GM21529 (cell line): ENCODE data around the gene MT1G.
A peak's percentile ranks its signal among the peaks of the same experiment; 100 is the strongest.
"Not testable (repeated sequence)": the region's sequence is repeated elsewhere in the genome, so short reads cannot be mapped to it uniquely, and the experiment has no call there.

Experiments used
- ATAC-seq: cut with Tn5 transposase; IDR thresholded peaks from one replicate; pipeline ENCODE4 v1.9.1; 2021; ENCODE audit not compliant: unreplicated experiment

MT1G gene

GRCh38 chr16:56665286-56666261 is 2.3 kb downstream of the MT1G start:
- not testable (repeated sequence) for ATAC-seq

GRCh38 chr16:56664506-56664905 is 3.4 kb downstream of the MT1G start:
- no peak for ATAC-seq

GRCh38 chr16:56662357-56663354 is 5.2 kb downstream of the MT1G start:
- no peak for ATAC-seq

DNA sequence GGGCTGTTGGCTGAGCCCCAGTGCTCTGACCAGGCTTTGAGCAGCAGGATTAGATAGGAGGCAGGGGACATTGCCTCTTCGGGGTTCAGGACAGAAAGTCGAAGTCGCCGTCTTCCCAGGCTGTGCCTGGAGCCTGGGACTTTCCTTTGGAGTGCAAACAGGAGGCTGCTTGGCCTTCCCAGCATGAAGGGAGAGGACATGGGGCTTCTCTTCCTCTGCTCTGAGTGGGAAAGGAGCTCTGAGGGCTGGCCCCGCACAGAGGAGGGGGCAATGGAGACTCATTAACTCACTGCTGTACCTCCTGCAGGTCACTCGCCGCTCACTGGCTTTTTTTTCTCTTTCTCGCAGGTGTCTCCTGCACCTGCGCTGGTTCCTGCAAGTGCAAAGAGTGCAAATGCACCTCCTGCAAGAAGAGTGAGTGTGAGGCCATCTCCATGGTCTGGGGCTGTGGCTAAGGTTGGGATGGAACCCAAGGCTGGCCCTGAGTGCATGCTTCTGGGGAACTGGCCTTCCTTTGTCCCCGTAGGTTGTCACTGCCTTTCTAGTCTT is 9.5 kb downstream of the MT1G start:
- no peak for ATAC-seq

GRCh38 chr16:56657555-56658326 is 10.1 kb downstream of the MT1G start, which contains the start of gene MT1F:
MT1F (plus strand) TSS chr16:56657959; CDS start chr16:56658059, 100 bp downstream.
- peak; percentile 49 for ATAC-seq

- ATAC-seq: no peak
Observed at GRCh38 chr16:56653218-56653617, 14.6 kb downstream of the MT1G start.

DNA sequence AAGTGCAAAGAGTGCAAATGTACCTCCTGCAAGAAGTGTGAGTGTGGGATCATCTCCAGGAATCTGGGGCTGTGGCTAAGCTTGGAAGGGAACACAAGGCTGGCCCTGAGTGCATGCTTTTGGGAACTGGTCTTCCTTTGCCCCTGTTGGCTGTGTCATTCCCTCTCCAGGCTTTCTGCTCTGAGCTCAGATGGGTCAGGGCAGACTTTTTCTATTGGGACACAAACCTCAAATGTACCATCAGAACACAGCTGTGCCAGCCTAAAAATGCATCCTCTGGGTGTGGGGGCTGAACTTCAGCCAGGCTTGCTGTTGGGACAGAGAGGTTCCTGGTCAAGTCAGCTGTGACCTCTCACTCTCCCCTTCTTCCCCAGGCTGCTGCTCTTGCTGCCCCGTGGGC is 15.3 kb downstream of the MT1G start:
- no peak for ATAC-seq

DNA sequence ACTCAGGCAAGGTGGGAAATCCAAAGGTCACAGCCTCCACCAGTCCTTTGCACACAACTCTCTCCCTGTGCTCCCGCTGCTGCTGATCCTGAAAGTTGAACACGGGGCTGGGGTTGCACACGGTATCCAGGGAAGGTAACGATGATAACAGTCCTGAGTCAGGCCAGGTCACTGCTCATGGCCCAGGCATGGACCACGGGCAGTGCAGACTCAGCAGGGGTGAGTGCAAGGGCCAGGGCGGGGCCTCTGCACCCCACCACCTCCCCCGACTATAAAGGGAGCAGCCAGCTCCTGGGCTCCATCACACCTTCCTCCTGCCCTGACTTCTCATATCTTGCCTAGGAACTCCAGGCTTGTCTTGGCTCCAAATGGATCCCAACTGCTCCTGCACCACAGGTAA is 16.3 kb downstream of the MT1G start, which contains the start of gene MT1B:
Gene MT1B (plus strand): TSS at position 301 of the 400 bp plus-strand sequence. CDS start 68 bp downstream, at position 369.
- ATAC-seq: no peak

DNA sequence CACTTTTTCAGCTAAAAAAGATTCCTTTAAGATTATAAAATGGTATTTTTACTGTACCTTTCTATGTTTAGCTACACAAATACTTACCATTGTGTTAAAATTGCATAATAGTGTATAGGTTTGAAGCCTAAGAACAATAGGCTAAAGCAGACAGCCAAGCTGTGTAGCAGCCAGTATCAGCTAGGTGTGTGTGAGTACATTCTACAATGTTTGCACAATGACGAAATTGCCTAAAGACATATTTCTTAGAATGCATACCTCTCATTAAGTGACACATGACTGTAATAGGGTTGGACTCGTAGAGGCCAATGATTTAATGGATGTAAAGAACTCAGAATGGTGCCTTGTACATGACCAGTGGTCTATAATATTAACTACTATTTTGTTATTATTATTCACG is 18.0 kb downstream of the MT1G start:
- no peak for ATAC-seq

DNA sequence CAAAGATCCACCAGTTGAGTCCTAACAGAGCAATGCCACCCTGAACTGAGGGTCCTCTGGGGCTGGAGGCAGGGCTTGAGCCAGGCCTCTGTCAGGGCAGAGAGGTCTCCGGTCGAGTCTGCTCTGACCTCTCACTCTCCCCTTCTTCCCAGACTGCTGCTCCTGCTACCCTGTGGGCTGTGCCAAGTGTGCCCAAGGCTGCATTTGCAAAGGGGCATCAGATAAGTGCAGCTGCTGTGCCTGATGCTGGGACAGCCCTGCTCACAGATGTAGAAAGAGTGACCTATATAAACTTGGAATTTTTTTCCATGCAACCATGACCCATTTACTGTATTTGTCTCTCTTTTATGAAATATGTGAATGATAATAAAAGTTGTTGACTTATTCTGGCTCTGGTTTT is 18.6 kb downstream of the MT1G start:
- ATAC-seq: no peak

- ATAC-seq: no peak
Observed at GRCh38 chr16:56647641-56648431, 20.0 kb downstream of the MT1G start.

GRCh38 chr16:56645838-56646237 is 22.0 kb downstream of the MT1G start:
- no peak for ATAC-seq

DNA sequence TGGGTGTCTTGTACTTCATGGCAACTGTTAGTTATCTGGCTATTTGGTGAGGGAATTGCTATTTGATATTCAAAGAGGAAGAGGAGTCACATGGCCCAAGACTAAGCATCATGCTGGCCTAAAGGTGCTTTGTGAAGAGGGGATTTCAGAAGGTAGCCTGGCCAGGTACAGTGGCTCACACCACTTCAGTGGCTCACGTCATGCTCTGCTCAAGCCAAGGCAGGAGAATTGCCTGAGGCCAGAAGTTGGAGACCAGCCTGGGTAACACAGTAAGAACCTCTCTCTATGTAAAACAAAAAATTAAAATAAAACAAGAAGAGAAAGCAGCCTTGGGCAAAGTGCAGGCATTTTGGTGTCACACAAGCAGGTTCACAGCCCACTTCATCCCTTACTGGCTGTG is 22.6 kb downstream of the MT1G start:
- ATAC-seq: no peak

DNA sequence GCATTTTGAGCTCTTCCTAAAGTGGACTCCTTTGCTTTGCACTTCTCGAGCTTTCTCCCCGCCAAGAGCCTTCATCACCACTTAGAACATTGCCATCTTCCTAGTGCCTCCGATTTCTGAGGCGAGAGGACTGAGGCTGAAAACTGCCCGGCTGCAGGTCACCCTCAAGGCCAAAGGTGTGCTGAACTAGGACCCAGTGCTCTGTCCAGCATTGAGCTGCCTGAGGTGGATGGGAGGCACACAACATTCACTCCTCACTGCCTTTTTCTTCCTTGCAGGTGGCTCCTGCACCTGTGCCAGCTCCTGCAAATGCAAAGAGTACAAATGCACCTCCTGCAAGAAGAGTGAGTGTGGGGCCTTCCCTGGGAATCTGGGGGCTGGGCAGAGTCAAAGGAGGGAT is 24.0 kb downstream of the MT1G start:
- no peak for ATAC-seq

- ATAC-seq: peak; percentile 51
Observed at GRCh38 chr16:56643080-56643778, 24.6 kb downstream of the MT1G start.

DNA sequence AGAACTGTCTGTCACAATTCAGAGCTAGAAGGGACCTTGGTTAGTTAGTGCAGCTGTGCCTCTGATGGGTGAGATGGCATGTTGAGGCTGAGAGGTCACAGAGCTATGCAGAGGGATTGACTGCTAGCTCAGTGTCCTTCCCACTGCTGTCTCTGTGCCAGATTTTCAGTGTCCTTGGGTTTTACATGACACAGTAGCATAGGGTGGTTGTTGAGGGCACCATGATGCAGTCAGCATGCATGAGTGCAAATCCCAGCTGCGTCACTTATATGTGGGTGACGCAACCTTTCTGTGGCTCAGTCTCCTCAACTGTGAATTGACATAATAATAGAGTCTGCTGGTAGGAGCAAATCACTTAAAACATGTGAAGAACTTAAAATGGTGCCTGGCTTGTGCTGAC is 26.7 kb downstream of the MT1G start:
- ATAC-seq: no peak

GRCh38 chr16:56640076-56640475 is 27.8 kb downstream of the MT1G start:
- ATAC-seq: no peak

- ATAC-seq: no peak
Observed at GRCh38 chr16:56639045-56639444, 28.8 kb downstream of the MT1G start.
